Skeletal muscle tissue (tissue), 4 donors: Measurements from ENCODE around the gene NOTCH1. TPM values are rescaled to one million over a fixed set of nuclear protein-coding genes. Genes with fewer than 3 reads are reported as not detected.

Source experiments
- H3K27ac ChIP-seq: one replicate; pipeline ENCODE4 v1.7.0; 2013; ENCODE audit warnings: mild to moderate bottlenecking, low read depth, low read length, inconsistent platforms
- H3K27me3 ChIP-seq, 3 donors: one replicate each; pipeline ENCODE4 v1.7.0; 2013; ENCODE audit warnings: low read length in 3 of 3; ENCODE audit not compliant: control insufficient read depth in 3 of 3, insufficient read depth in 3 of 3
- H3K36me3 ChIP-seq, 3 donors: one replicate each; pipeline ENCODE4 v1.7.0; 2013; ENCODE audit warnings: low read length in 3 of 3; ENCODE audit not compliant: control insufficient read depth in 3 of 3, insufficient read depth in 3 of 3
- H3K4me1 ChIP-seq, 3 donors: one replicate each; pipeline ENCODE4 v1.7.0; 2013; ENCODE audit warnings: low read length in 3 of 3, mild to moderate bottlenecking in 3 of 3; ENCODE audit not compliant: control insufficient read depth in 3 of 3, insufficient read depth in 3 of 3
- H3K4me3 ChIP-seq, 3 donors: one replicate each; pipeline ENCODE4 v1.7.0; 2013; ENCODE audit warnings: low read length in 3 of 3
- H3K9ac ChIP-seq, 3 donors: one replicate each; pipeline ENCODE4 v1.7.0; 2013; ENCODE audit warnings: low read length in 3 of 3, mild to moderate bottlenecking in 3 of 3, moderate library complexity in 2 of 3, low read depth in 1 of 3
- H3K9me3 ChIP-seq, 3 donors: one replicate each; pipeline ENCODE4 v1.7.0; 2013; ENCODE audit warnings: low read length in 3 of 3; ENCODE audit not compliant: control insufficient read depth in 3 of 3
- total RNA-seq: library from RNA; depleted of rRNA; stranded (reverse); fragments of >200 nt; gene quantifications from one replicate; pipeline ENCODE4 v1.2.3, GENCODE V29; 2014
- donor health status: Osteomylitis.

NOTCH1 gene
- total RNA-seq, 1 donor from 2014 or later = 69.4 TPM

DNA sequence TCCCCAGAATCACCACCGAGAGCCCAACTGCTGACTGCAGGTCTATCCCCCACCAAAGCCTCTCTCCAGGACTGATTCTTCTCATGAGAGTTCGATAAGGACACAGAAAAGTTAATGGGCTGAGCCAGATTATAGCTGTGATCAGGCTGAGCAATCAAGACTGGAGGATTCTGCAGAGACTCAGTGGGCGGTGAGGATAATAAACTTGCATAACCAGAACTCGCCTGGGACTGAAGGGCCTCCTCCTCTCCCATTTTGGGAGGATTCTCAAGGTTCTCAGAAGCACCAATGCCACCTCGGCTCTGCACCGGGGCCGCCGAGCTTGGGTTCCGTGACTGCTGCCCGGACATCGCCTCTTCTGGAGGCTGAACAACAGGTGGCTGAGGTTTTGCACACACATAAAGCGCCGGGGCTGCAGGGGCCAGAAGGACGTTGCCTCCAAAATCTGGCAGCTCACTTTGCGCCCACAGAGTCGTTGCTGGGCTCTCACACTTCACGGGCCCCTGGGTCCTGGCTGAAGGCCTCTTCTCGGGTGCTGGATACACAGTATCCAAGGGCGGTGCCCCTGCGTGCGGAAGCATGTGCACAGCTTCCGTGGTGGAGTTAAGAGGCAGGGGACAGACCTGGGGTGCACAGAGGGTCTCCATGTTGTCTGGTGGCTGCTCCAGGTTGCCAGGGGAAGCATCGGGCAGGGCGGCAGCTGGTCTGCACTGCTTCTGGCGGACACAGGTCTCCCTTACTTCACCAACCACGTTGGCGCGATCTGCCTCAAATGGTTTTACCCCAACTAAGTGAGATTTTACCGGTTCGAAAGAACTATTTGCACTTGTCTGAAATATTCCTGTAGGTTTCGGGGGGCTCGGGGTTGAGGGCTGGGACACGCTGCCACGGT is 70.6 kb downstream of the NOTCH1 start:
- Histone ChIP-seq H3K36me3 (peaks cover 71 to 80% (median 75%) of the 10 kb centered on the region in 3 donors), H3K27me3 (no peaks in the 10 kb centered on the region), H3K4me3 (no peak overlapping the region), H3K4me1 (no peaks in the 10 kb centered on the region), H3K9ac (no peak overlapping the region), H3K9me3 (no peaks in the 10 kb centered on the region), H3K27ac (no peak overlapping the region)

DNA sequence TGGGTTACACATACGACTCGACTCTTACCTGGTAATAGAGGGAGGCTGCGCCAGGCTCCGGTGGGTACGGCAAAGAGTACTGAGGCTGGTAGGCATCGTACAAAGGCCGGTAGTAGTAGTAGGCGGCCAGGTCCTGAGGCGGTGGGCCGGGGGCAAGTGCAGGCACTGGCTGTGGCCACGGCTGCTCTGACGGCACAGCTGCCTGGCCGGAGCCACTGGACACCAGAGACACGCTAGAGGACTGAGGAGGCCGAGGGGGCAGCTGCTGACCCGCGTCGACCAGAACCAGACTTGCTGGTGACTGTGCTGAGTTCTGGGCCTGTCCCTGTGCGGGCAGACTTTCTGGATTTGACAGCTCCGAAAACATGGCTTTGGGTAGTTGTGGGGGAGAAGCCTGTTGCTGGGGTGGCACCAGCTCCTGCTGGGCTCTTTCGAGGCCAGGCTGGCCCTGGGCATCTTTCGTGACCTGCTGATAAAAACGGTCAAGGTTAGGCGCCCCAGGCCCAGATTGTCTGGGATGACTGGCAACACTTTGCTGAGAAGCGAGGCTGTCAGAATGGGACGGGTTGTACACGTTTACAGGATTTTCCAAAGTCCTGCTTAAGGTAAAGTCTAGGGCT is 71.7 kb downstream of the NOTCH1 start:
- H3K4me1 ChIP-seq = no peaks in the 10 kb centered on the region
- H3K27ac ChIP-seq = no peak overlapping the region
- peaks cover 78 to 87% (median 84%) of the 10 kb centered on the region in 3 donors for H3K36me3 ChIP-seq

DNA sequence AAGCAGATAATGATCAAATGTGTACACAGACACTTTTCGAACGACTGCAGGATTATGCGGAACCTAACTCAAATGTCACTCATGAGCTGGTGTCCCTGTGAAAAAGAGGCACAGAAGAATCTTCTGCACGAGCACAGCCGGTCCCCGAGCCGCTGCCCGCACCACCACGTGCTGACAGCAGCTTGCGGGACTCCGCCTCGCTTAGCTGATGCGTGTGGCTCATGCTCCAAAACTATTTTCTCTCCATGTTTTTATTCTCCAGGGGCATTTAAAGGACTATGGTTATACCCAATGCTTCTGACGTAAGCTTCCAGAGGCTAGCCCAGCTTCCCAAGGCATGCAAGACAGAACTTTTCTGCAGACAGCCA is 72.5 kb downstream of the NOTCH1 start:
- Histone ChIP-seq H3K36me3 (peaks cover 81 to 91% (median 90%) of the 10 kb centered on the region in 3 donors), H3K9ac (no peak overlapping the region), H3K4me3 (no peak overlapping the region), H3K9me3 (no peaks in the 10 kb centered on the region), H3K27ac (no peak overlapping the region), H3K27me3 (no peaks in the 10 kb centered on the region), H3K4me1 (no peaks in the 10 kb centered on the region)

More for the DNA sequence above, 71.7 kb downstream of the NOTCH1 start:
- Histone ChIP-seq H3K4me3 (no peak overlapping the region), H3K27me3 (no peaks in the 10 kb centered on the region), H3K9ac (no peak overlapping the region), H3K9me3 (no peaks in the 10 kb centered on the region)

DNA sequence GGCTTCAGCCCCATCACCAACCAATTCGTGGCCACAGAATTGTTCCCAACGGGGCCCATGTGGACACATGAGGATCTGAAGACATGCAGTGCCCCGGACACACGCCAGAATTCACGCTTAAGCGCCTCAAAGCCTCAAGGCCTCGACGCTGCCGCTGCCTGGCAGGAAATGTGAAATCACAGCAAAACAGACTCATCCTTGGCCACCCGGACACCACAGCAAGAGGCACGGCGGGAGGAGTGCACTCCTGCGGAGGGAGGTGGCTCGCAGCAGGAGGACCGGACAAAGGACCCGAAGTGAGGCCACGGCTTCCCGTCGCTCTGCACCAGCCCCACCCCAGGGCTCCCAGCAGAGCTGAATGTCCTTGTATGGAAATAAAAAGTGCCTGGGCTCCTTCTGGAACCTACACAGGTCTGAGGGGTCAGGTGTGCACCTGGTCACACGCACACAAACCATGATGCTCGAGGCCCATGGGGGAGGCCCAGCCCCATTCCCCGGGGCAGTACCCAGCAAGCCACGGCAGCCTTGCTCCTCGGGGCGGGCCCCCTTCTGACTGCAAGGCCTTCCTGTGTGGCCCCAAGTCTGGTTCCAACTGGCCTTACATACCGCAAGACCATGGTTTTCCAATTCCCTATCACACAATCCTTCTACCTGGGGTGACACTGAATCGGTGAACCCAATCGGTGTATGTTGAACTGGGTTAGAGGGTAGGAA is 73.1 kb downstream of the NOTCH1 start:
- Histone ChIP-seq H3K9me3 (no peaks in the 10 kb centered on the region), H3K27me3 (no peaks in the 10 kb centered on the region), H3K27ac (no peak overlapping the region), H3K9ac (no peak overlapping the region), H3K36me3 (peaks cover 86 to 94% (median 92%) of the 10 kb centered on the region in 3 donors), H3K4me3 (no peak overlapping the region), H3K4me1 (no peaks in the 10 kb centered on the region)

DNA sequence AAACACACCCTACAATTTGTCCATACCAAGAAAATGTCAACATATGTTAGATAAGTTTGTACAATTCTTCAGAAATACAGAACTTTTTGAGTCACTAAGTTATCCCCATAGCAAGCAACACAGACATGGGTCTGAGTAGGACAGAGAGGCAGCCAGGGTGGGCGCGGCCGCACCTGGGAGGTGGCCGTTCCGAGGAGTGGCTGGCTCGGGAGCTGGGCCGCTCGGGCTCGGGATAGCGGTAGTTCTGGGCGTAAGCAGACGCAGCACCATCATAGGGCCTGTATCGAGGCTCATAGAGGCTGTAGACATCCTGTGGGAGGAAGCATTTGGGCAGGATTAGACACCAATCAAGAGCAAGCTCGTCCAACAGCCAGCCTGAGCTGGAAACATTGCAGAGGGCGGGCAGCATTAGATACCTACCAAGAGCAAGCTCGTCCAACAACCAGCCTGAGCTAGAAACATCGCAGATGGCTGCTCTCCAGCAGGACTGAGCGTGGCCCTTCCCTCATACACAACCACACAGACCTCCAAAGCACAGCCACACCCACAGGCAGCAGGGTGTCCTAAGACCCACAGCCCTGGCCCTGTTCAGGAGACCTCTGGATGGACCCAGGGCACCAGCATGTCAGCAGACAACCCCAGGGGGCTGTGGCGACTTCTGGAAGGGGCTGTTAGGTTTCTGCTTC is 73.9 kb downstream of the NOTCH1 start:
- Histone ChIP-seq H3K4me3 (no peak overlapping the region), H3K4me1 (no peaks in the 10 kb centered on the region), H3K27ac (no peak overlapping the region), H3K9me3 (no peaks in the 10 kb centered on the region), H3K27me3 (no peaks in the 10 kb centered on the region), H3K9ac (no peak overlapping the region), H3K36me3 (peaks cover 83 to 93% (median 92%) of the 10 kb centered on the region in 3 donors)

DNA sequence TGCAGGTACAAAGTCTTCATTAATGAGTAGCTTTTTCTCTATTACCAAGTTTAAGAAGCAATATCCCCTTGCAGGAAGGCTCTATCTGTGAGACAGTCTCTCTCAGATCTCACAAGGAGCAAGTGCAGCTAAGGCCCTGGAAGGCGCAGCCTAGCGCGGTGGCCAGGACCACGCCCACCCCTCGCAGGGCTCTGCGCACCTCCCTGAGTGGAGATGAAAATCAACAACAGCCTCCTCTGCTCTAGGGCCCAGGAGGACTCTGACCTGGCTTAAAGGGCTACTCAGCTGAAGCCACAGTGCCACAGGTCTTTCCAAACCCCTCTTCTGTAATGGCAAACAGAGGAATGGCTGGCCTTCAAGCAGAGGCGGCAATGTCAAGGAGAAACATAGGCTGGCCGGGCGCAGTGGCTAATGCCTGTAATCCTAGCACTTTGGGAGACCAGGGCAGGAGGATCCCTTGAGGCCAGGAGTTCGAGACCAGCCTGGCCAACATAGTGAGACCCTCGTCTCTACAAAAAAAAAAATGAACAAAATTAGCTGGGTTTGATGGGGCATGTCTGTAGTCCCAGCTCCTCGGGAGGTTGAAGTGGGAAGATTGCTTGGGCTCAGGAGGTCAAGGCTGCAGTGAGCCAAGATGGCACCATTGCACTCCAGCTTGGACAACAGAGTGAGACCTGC is 74.9 kb downstream of the NOTCH1 start:
- Histone ChIP-seq H3K27ac (no peak overlapping the region), H3K36me3 (peaks cover 83 to 95% (median 92%) of the 10 kb centered on the region in 3 donors), H3K9me3 (no peaks in the 10 kb centered on the region), H3K27me3 (no peaks in the 10 kb centered on the region), H3K4me3 (no peak overlapping the region), H3K4me1 (no peaks in the 10 kb centered on the region), H3K9ac (no peak overlapping the region)

DNA sequence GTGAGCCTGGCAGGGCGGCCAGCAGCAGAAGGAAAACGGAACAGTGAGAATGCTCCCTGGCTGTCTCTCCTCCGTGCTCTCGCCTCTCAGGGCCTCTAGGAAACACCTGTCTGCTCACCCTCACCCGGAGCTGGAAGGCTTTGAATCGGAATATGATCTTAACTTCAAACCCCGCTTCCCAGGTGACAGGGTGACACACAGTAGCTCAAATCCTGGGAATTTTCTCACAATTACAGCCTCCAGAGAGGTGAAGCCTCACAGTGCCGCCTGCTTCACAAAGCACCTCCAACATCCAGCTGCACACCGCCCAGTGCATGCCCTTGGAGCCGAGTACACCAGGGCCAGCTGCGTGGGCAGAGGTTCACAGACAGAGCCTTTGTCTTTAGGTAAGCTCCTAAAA is 75.5 kb downstream of the NOTCH1 start:
- no peak overlapping the region for H3K9ac ChIP-seq
- no peaks in the 10 kb centered on the region for H3K4me1 ChIP-seq
- no peaks in the 10 kb centered on the region for H3K9me3 ChIP-seq
- no peak overlapping the region for H3K27ac ChIP-seq
- peaks cover 83 to 95% (median 92%) of the 10 kb centered on the region in 3 donors for H3K36me3 ChIP-seq
- H3K4me3 ChIP-seq = no peak overlapping the region
- no peaks in the 10 kb centered on the region for H3K27me3 ChIP-seq

DNA sequence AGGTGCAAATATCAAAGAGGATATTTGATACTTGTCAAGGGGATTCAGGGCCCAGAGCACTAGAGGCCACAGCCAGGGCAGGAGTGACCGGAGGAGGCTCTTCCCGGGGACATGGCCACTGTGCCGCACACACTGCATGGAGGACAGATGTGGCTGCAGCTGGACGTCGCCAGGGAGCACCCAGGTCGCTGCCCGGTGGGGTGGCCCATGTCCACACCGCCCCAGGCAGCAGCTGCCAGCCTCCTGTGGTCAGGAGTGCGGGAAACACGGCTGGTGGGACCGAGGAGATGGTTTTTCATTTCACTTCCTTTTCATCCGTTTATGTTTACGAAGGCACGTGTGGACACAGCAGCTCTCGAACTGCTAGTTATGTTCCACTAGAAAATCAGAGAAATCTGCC is 78.1 kb downstream of the NOTCH1 start:
- Histone ChIP-seq H3K27ac (no peak overlapping the region), H3K4me3 (no peak overlapping the region), H3K4me1 (no peaks in the 10 kb centered on the region), H3K9ac (no peak overlapping the region), H3K27me3 (no peaks in the 10 kb centered on the region), H3K36me3 (peaks cover 80 to 95% (median 90%) of the 10 kb centered on the region in 3 donors), H3K9me3 (no peaks in the 10 kb centered on the region)

DNA sequence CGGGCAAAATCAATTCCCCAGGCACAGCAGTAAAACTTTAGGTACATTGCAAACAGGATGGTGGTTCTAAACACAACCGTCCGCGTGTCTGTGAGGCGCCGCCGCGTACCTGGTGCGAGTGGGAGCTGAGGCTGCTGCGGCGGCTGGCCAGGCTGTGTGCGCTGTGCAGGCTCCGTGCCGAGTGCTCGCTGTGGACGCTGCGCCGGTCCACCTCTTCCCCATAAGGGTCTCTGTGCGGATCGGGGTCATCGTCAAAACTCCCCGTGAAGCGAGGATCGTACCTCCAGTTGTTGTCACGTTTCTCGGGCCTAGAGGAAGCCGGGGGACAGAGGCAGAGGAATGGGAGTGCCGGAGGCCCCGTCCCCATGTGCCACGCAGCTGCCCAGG is 79.7 kb downstream of the NOTCH1 start:
- H3K4me3 ChIP-seq = no peak overlapping the region
- H3K4me1 ChIP-seq = no peaks in the 10 kb centered on the region
- H3K36me3 ChIP-seq = peaks cover 76 to 93% (median 85%) of the 10 kb centered on the region in 3 donors
- no peaks in the 10 kb centered on the region for H3K27me3 ChIP-seq
- no peak overlapping the region for H3K9ac ChIP-seq
- no peaks in the 10 kb centered on the region for H3K9me3 ChIP-seq
- H3K27ac ChIP-seq = no peak overlapping the region
